ENCODE results near the gene IRX6.

Gene IRX6

GRCh38 chr16:55367866-55368603, 44.0 kb downstream of the IRX6 start:
- no peak for DNase-seq

GRCh38 chr16:55369151-55369550, 45.1 kb downstream of the IRX6 start:
- DNase-seq, result no peak

GRCh38 chr16:55370762-55371482, 46.9 kb downstream of the IRX6 start:
- no peak for DNase-seq

GRCh38 chr16:55372792-55373488, 48.9 kb downstream of the IRX6 start:
- no peak for DNase-seq

- no peak for DNase-seq
These were observed 49.5 kb downstream of the IRX6 start for GRCh38 chr16:55373489-55373832.

GRCh38 chr16:55376045-55376444, 52.0 kb downstream of the IRX6 start:
- no peak for DNase-seq

- DNase-seq, result no peak
These were observed 52.7 kb downstream of the IRX6 start for GRCh38 chr16:55376567-55377167.

GRCh38 chr16:55377840-55378239, 53.8 kb downstream of the IRX6 start:
- no peak for DNase-seq

- no peak for DNase-seq
These were observed 54.6 kb downstream of the IRX6 start for GRCh38 chr16:55378616-55379015.

- DNase-seq, result no peak
These were observed 55.4 kb downstream of the IRX6 start for GRCh38 chr16:55379371-55379770.

- DNase-seq, result no peak
These were observed 55.9 kb downstream of the IRX6 start for GRCh38 chr16:55379876-55380390.

Measured in NCI-H446 (cell line).